NCI-H2196 (cell line): ENCODE results near the gene CAPN10.
A peak's percentile ranks its signal among the peaks of the same experiment; 100 is the strongest.
"Not testable (repeated sequence)": the region's sequence is repeated elsewhere in the genome, so short reads cannot be mapped to it uniquely, and the experiment has no call there.

Source experiments
- DNase-seq: peaks from one replicate; lab custom pipeline; 2025; ENCODE audit not compliant: unreplicated experiment; lab: John Stamatoyannopoulos, UW

Gene CAPN10

DNA sequence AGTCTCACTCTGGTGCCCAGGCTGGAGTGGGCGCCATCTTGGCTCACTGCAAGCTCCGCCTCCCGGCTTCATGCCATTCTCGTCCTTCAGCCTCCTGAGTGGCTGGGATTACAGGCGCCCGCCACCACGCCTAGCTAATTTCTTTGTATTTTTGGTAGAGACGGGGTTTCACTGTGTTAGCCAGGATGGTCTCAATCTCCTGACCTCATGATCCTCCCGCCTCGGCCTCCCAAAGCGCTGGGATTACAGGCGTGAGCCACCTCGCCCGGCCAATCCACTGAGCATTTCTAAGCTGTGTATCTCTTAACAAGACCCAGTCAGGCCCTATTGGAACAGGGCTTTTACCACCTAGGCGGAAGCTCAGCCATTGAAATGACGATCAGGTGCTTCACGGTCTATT lies 23.3 kb upstream of the CAPN10 start:
- DNase-seq = not testable (repeated sequence)

DNA sequence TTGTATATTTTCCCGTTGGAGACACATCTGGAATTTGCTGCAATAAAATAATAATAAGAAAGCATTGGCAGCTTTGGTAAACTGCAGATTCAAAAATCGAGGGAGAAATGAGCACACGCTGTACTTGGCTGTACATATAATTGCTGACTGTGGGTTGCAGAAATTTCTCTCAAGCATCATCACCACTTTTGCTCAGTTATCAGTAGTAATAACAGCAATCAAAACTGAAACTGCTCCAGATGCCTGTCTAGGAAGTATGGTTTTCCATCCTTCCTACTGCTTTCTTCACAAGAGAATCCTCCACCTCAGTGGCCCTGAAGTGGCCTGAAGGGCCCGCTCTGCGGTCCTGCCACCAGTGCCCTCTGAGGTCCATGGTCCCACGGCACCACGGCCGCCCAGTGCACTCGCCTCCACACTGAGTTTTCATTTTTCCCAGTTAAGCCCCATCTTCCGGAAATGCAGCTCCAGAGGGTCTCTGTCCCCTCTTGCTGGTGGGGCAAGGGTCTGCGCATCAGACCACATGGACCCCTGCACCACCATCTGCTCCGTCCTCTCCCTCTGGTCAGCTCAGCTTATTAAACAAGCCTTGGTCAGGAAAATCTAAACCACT lies 22.5 kb upstream of the CAPN10 start:
- no peak for DNase-seq

DNA sequence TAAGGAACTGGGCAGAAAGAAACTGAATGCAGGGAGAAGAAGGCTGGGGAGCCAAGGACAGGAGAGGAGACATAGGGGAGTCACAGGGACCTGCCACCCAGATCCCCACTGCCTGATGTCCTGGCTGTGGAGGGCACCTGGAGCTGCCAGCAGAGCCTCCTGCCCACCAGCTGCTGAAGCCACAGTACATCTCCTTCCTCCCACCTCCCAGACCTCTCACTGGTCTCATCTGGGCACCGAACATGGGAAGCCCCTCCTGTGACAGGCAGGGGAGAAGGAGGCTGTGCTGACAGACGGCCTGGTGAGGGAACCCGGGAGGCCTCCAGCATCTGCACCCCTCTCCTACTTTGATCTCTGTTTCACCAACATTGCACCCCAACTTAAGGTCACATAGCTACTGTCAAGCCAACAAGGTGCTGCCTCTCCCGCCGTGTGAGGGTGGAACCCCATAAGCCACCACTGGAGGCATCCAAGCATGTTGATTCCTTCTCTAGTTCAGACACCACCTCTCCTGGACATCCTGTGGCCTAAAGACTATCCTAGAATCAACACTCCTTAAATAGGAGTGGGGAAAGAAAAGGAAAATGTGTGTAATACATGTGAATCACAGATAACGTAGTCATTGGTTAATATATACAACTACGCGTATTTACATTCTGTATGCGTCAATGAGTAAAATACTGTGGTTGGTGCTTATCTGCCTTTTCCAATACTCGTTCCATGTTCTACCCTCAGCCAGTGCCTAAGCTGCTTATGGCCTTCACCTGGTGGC lies 21.8 kb upstream of the CAPN10 start:
- no peak for DNase-seq

DNA sequence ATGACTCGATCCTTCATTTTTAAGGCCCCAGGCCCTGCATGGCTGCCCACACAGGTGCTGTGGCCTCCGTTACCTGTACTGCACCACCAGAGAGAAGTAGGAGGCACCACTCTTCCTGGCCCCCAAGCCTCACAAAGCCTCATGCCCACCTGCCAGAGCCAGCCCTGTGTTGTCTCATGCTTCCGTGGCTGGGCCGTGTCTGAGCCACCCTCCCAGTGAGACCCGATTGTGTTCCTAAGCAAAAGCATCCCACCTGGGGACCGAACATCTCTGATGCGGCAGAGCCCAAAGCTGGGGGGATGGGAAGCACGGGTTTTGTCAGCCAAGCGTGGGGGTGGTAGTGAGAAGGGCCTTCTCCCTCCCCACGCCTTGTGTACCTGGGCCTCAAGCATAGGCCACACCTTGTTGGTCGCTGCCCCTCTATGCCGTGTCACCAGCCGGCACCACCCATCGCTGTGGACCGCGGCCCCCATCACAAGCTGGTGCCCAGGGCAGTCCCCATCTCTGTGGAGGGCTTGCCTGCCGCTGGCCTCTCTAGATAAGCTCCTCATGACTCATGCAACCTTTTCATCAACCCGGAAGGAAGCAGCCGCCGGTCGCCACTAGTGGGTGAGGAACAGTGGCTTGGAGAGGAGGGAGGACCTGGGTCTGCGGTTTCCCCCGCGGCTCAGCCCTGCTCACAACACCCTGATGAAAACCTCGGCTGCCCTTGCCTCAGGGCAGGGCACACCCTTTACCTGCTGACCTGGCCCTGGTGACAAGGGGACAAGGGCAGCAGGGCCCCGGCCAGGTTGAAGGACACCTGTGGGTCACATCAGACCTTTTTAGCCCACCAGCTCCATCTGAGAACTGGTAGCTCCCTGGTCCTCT lies 21.0 kb upstream of the CAPN10 start:
- DNase-seq = peak; percentile 74

DNA sequence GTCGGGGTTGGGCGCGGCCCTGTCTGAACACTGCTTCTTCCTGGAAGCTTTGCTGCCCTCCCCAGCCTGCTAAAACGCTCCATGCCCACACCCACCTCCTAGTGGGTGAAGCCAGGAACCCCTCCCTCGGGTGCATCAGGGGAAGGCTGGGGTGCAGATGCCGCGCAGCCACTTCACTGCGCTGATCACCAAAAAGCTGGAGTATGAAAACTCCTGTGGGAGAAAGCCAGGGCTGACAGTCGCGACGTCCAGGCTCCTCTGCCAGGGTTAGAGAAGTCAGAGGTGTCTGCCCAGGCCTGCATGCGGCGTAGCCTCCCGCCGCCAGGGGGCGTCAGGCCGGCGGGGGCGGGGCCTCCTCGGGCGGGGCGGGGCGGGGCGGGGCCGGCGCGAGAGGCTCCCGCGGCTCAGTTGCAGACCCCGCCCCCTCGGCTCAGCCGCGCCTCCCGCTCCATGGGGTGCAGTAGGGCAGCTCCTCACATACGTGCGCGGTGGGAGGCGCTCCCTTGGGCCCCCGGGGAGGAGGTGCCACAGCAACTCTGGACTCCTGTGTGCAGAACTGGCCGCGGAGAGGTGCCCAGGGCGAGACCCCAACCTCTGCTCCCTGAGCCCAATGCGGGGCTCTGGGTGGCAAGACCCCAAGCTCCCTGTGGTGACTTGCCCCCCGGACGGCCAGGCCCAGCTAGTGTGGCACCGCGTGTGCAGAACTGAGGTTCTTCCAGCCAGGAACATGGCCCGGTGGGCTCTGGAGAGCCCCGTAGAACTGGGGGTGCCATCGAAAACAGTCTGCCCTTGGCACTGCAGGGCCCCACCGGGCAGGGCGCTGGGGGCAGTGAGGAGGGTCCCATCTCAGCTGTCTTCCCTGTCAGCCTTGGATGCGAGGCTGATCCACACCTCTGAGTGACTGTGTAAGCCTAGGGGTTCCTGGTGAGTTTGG lies 20.1 kb upstream of the CAPN10 start:
- DNase-seq = peak; percentile 91

DNA sequence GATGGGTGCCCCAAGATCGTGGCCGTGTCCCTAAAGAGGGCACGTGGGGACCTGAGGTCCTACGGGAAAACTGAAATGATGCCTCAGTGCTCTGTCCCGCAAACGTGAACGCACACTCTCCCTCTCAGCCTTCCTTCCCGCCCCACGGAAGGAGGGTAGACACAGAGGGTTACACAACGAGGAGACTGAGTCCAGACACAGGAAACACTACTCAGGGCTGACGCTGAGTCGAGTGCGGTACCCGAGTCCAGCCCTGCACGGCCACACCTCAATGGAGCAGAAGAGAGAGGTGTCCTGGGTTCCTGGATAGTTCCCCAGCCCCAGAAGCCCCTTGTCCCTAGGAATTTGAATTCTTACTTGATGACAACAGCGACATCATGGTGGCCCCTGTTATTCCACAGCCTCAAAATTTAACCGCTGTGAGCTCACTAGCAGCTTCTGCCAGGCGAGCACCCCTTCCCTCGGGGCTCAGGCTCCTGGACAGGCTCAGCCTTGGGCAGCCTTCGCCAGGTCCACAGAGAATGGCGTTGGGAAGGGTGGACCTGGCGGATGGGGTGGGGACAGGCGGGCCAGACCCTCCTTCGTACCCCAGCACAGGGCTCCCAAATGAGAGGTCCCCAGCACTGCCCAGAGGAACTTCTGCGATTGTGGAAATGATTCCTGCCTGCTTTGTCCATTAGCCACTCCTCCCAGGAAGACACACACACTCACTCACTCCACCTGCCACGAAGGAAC lies 19.2 kb upstream of the CAPN10 start:
- no peak for DNase-seq

DNA sequence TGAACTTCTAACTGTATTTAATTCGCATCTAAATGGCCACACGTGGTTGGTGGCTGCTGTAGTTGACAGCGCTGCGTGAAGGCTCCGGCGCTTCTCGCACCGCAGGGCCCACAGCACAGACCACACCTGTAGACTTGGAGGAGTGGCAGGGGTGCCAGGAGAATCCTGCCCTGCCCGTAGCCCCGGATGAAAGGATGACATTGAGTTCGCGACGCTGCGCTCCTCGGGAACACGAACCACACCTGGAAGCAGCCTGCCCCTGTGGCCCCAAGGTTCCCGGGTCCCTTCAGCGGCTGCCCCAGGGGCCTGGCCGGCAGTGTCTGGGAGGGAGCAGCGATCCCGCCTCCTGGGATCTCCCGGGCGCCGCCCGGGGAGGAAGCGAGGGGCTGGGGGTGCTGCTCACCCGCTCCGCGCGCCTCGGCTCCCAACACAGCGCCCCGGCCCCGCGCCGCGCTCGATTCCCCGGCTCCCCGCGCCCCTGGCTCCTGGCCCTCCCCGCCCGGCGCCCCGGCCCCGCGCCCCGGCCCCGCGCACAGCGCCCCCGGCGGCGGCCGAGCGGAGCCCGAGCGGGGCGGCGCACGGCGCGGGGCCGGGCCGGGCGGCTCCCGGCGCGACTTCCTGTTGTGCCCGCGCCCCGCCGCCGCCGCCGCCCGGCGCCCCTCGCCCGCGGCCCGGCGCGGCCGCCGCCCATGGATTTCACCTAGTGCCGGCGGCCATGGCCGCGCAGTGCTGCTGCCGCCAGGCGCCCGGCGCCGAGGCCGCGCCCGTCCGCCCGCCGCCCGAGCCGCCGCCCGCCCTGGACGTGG lies 18.5 kb upstream of the CAPN10 start, which contains the start of gene RNPEPL1:
Gene RNPEPL1, plus strand, starts transcription at position 613 of the 806 bp plus-strand sequence. Its CDS starts 103 bp downstream, at position 716.
- DNase-seq = peak; percentile 67

DNA sequence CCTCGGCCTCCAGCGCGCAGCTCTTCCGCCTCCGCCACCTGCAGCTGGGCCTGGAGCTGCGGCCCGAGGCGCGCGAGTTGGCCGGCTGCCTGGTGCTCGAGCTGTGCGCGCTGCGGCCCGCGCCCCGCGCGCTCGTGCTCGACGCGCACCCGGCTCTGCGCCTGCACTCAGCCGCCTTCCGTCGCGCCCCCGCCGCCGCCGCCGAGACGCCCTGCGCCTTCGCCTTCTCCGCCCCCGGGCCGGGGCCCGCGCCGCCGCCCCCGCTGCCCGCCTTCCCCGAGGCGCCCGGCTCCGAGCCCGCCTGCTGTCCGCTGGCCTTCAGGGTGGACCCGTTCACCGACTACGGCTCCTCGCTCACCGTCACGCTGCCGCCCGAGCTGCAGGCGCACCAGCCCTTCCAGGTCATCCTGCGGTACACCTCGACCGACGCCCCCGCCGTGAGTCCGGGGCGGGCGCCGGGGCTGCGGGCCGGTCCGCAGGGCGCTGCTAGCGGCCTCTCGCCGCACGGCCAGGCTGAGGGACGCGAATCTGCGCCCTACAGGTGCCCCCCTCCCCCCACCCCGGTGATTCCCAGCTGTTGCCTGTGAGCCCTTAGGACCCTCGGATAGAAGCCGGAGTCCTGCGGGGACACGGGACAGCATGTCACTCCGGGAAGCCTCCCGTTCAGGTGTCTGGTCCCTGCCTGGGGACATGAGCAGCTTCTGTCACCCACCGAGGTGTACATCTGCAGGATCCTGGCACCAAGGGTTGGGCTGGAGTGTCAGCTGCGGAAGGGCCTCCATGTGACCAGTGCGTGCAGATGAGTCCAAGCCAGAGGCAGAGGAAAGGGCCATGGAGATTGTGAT lies 17.6 kb upstream of the CAPN10 start:
- DNase-seq = peak; percentile 83

DNA sequence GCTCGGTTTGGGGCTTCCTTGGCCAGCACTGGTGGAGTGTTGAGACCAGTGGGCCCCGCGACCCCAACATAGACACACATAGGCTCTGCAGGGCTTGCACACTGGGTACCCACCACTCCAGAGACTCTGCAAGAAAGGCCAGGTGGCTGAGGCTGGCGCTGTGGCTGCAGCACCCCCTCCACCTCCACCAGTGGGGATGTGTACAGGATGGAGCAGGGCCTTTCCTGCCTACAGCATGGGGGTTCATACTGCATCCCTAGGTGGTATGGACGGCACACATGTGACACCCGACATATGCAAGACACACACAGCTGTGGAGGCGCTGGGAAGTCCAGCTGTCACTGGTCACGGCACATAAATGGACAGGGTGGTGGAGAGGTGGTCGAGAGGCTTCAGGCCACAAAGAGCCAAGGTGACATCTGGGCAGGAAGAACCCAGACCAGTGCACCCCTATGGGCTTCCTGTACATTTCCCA lies 17.0 kb upstream of the CAPN10 start:
- no peak for DNase-seq

DNA sequence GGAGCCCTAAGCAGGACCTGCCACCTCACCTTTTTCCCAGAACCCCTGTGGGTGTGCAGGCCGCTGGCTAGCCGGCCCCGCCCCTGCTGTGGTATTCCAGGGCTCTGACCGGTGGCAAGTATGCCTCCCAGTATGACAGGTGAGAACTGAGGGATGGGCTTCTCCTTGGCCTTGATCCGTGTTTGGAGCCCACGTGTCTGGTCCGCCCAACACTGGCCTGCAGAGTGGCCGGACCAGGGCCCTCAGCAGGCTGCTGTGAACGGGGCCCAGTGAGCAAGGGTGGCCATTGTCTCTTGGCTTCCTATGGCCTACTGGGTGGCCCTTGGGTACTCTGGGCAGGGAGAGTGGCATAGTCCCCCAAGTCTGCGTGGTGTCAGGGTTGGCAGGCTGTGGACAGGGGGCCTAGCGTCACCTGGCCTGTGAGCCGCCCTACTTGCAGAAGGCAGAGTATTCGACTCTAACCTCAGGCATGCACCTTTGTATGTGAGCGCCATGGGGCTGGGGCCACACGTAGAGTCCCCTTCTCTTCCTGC lies 16.5 kb upstream of the CAPN10 start:
- DNase-seq = no peak

DNA sequence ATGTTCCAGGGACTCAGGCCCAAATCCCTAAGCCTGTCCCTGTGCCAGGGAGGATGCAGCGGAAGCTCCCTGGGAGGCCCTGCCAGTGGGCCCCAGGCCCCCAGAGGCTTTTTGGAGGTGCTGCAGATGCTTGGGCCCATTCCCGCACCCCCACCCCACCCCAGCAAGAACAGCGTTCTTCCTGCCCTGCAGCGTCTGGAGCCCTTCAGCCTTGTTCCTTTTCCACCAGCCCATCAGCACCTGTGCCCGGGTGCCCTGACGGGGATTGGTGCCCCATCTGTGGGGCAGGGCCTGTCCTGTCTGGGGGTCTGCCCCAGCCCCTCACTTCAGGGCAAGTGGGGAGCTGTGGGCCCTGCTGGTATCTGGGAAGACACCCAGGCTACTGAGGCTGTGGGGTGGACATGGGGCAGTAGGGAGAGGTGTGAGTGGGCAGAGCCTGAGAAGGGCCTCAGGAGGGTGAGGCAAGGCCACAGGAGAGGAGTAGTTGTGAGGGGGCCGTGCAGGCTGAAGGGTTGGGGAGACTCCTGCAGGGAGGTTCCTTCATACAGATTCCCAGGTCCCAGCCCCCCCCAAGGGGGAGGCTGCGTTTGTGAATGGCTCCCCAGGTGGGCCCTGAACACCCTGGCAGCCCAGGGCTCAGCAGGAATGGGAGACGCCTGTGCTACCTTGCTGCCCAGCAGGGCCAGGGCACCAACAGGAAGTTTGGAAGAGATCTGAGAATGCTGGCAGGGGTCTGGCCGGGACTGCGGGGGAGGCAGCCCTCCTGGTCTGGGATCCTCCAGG lies 15.8 kb upstream of the CAPN10 start:
- no peak for DNase-seq

DNA sequence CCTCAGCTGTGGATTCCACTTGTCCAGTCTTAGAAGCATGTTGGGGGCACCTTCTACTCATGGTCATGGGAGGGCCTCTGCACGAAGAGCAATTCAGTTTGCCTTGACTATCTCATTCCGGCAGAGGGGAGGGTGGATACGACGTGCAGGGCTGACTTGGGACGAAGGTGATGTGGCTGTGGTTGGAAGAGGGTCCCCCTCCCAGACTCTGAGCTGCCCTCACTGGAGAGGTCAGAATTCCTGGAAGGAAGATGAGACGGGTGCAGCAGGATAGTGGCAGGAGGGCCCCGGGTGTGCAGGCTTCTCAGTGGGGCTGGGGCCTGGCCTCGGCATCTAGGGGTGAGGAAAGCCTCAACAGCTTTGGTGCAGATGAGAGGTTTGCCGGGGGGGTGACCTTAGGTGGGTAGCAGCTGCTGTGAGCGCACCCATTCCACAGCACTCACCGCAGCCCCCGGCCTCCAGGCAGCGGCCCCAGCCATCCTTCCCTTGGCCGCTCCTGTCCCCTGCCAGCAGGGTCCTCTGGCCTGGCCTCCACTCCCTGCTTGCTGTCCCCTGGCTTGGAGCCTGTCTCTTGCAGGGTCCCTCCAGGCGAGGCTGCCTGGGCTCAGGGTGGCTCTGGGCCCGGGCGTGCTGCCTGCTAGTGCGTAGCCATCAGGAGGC lies 15.1 kb upstream of the CAPN10 start:
- no peak for DNase-seq

DNA sequence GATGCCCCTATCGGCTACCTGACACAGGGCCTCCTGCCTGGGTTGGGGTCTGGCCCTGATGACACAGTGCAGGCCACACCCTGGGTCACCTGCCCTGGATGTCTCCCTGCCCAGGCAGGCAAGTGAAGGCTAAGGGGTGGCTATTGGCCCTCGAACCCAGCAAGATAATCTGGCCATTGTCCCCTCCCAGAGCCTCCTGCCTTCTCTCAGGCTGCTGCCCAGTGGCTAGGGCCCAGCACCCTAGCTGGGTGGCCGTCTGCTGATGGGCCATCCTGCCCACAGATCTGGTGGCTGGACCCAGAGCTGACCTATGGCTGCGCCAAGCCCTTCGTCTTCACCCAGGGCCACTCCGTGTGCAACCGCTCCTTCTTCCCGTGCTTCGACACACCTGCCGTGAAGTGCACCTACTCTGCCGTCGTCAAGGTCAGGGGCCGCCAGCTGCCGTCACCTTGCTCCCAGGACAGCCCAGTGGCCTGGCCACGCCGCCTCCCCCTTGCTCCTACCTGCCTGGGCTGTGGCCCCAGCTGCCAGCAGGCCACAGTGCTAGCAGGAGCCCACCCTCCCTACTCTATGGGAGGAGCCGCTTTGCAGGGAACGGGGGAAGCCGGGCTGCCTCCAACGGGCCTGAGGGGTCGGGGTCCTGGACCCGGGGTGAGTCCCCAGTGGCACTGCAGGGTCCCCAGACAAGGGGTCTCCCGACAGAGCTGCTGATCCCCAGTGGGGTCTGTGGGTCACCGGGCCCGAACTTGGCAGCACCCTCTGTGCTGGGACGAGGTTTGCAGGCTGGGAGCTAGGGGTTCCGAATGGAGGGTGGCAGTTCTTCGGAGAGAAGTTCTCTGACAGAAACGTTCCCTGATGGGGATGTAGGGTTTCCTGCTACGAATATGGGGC lies 14.1 kb upstream of the CAPN10 start:
- DNase-seq = no peak

DNA sequence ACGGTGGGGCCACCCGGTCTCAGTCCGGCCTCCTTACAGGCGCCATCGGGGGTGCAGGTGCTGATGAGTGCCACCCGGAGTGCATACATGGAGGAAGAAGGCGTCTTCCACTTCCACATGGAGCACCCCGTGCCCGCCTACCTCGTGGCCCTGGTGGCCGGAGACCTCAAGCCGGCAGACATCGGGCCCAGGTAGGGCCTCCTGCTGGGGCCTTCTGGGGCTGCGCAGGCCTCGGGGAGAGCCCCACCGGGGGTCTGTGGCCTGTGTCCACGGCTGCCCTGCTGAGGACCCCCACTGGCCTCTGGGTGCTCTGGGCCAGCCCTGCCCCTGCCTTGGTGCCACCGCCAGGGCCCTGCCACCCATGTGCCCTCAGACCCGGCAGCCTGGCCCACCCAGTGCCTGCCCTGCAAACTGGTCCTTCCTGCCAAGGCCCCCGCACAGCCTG lies 13.4 kb upstream of the CAPN10 start:
- no peak for DNase-seq
